Measurements from ENCODE around the gene MACF1.

Gene MACF1

DNA sequence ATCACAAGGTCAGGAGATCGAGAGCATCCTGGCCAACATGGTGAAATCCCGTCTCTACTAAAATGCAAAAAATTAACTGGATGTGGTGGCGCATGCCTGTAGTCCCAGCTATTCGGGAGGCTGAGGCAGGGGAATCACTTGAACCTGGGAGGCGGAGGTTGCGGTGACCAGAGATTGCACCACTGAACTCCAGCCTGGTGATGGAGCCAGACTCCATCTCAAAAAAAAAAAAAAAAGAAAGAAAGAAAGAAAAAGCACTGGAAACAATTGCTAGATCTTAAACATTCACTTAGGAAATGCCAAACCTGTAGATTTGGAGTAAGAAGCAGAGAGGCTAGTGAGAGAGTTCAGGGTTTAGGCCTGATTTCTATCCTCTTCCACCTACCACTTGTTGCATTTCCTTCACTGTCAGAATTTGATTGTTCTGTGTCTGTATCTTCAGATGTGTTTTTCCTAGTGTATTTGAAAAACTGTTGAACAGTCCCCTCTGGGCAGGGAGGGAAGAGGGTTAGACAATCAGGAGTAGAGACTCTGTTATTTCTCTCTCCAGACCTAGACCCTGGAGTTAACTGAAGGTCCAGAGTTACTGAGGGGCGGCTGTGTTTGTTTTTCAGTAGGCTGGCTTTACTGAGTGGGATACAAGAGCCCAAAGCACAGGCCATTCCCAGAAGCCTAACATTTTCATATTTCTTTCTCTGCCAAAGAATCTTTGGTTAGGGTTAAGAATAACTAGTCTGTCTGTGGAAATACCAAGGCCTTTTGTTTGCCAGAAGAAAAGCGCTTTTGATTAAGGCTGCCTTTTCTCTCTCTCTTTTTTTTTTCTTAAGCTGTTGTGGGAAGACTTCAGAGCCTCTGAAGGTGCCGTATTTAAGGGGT is 31.1 kb upstream of the MACF1 start:
- no peak overlapping the region for H3K14ac ChIP-seq (ENCODE audit: low read length)

DNA sequence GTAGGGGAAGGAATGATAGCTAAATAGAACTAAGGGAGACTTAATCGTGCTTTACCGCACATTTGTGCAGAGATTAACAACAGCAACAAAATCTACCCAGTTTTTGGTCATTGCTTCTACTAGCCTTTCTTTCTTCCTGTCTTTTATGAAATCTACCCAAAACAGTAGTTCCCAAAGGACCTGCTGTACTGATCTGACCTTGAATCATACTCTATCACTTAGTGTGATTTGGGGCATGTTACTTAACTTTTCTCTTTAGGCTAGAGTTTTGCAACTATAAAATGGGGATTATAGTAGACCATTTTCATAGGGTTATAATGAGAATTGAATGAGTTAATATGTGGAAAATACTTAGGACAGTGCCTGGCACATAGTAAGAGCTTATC is 30.5 kb upstream of the MACF1 start:
- H3K9ac ChIP-seq (ENCODE audit: low read length), result no peak overlapping the region
- peak overlapping the region; percentile 82 for H3K27ac ChIP-seq (ENCODE audit: low read depth, low read length)
- no peaks in the 10 kb centered on the region for H3K27me3 ChIP-seq (ENCODE audit: insufficient read depth, low read length)
- no peak overlapping the region for H3K4me2 ChIP-seq (ENCODE audit: low read length)
- no peak for DNase-seq
- no peak overlapping the region for H3K4me3 ChIP-seq (ENCODE audit: low read depth, low read length)
- H3K79me2 ChIP-seq (ENCODE audit: control insufficient read depth, insufficient read depth, low read length, poor library complexity), result peaks cover 9% of the 10 kb centered on the region
- H2BK120ac ChIP-seq (ENCODE audit: insufficient read depth, low read length, poor library complexity), result peak overlapping the region; percentile 46
- no peak overlapping the region for H2BK12ac ChIP-seq (ENCODE audit: low read length)
- peaks cover 22% of the 10 kb centered on the region for H3K79me1 ChIP-seq (ENCODE audit: low read length)
- no peak overlapping the region for H4K8ac ChIP-seq (ENCODE audit: low read depth, low read length)
- no peaks in the 10 kb centered on the region for H3K9me3 ChIP-seq (ENCODE audit: insufficient read depth, low read depth, low read length)
- no peak overlapping the region for H3K4ac ChIP-seq (ENCODE audit: low read depth, low read length)
- H3K4me1 ChIP-seq (ENCODE audit: control insufficient read depth in 1 of 2, insufficient read depth in 2 of 2, low read length in 2 of 2), result peaks cover 17 to 26% of the 10 kb centered on the region in 2 experiments
- no peak overlapping the region for H3K14ac ChIP-seq (ENCODE audit: low read length)
- H2AK5ac ChIP-seq (ENCODE audit: low read length), result no peak overlapping the region
- no peak overlapping the region for H4K12ac ChIP-seq (ENCODE audit: low read depth, low read length)
- H3K36me3 ChIP-seq (ENCODE audit: control insufficient read depth in 1 of 2, insufficient read depth in 2 of 2, low read length in 2 of 2), result no peaks in the 10 kb centered on the region
- H3K23ac ChIP-seq (ENCODE audit: low read length), result no peak overlapping the region
- no peak overlapping the region for H2AFZ ChIP-seq (ENCODE audit: insufficient read depth, low read length, poor library complexity)
- H3K18ac ChIP-seq (ENCODE audit: low read length), result no peak overlapping the region
- no peak overlapping the region for H4K91ac ChIP-seq (ENCODE audit: low read depth, low read length)
- no CpG with 5 or more reads among the region's 2 CpGs for WGBS (ENCODE audit: extremely low coverage, insufficient coverage, insufficient read length)
- H2BK5ac ChIP-seq (ENCODE audit: low read depth, low read length, poor library complexity), result no peak overlapping the region

More for the DNA sequence above, 31.1 kb upstream of the MACF1 start:
- H3K18ac ChIP-seq (ENCODE audit: low read length), result no peak overlapping the region
- no peak overlapping the region for H2BK5ac ChIP-seq (ENCODE audit: low read depth, low read length, poor library complexity)
- H3K9me3 ChIP-seq (ENCODE audit: insufficient read depth, low read depth, low read length), result no peaks in the 10 kb centered on the region
- H3K27me3 ChIP-seq (ENCODE audit: insufficient read depth, low read length), result no peaks in the 10 kb centered on the region
- no peak overlapping the region for H3K4me3 ChIP-seq (ENCODE audit: low read depth, low read length)
- no peaks in the 10 kb centered on the region for H3K36me3 ChIP-seq (ENCODE audit: control insufficient read depth in 1 of 2, insufficient read depth in 2 of 2, low read length in 2 of 2)
- no peak overlapping the region for H4K91ac ChIP-seq (ENCODE audit: low read depth, low read length)
- no peak overlapping the region for H2BK12ac ChIP-seq (ENCODE audit: low read length)
- no peak overlapping the region for H3K23ac ChIP-seq (ENCODE audit: low read length)
- peak overlapping the region; percentile 48 for H2BK120ac ChIP-seq (ENCODE audit: insufficient read depth, low read length, poor library complexity)
- H4K12ac ChIP-seq (ENCODE audit: low read depth, low read length), result no peak overlapping the region
- peaks cover 10% of the 10 kb centered on the region for H3K79me2 ChIP-seq (ENCODE audit: control insufficient read depth, insufficient read depth, low read length, poor library complexity)
- H3K4me2 ChIP-seq (ENCODE audit: low read length), result no peak overlapping the region
- no peak overlapping the region for H3K9ac ChIP-seq (ENCODE audit: low read length)
- peaks cover 22% of the 10 kb centered on the region for H3K79me1 ChIP-seq (ENCODE audit: low read length)
- H4K8ac ChIP-seq (ENCODE audit: low read depth, low read length), result no peak overlapping the region
- no peak overlapping the region for H2AFZ ChIP-seq (ENCODE audit: insufficient read depth, low read length, poor library complexity)
- peak overlapping the region; percentile 64 for H3K4ac ChIP-seq (ENCODE audit: low read depth, low read length)
- WGBS (ENCODE audit: extremely low coverage, insufficient coverage, insufficient read length), result no CpG with 5 or more reads among the region's 9 CpGs
- H2AK5ac ChIP-seq (ENCODE audit: low read length), result no peak overlapping the region
- DNase-seq, result no peak
- peaks cover 14 to 23% of the 10 kb centered on the region in 2 experiments for H3K4me1 ChIP-seq (ENCODE audit: control insufficient read depth in 1 of 2, insufficient read depth in 2 of 2, low read length in 2 of 2)
- H3K27ac ChIP-seq (ENCODE audit: low read depth, low read length), result peak overlapping the region; percentile 82

GRCh38 chr1:39174390-39175081 is 30.0 kb upstream of the MACF1 start:
- Histone ChIP-seq H3K79me1 (ENCODE audit: low read length) (peaks cover 22% of the 10 kb centered on the region), H2AK5ac (ENCODE audit: low read length) (no peak overlapping the region), H3K18ac (ENCODE audit: low read length) (no peak overlapping the region), H2AFZ (ENCODE audit: insufficient read depth, low read length, poor library complexity) (no peak overlapping the region), H3K4me2 (ENCODE audit: low read length) (peak overlapping the region; percentile 8), H2BK120ac (ENCODE audit: insufficient read depth, low read length, poor library complexity) (peak overlapping the region; percentile 58), H3K4me3 (ENCODE audit: low read depth, low read length) (no peak overlapping the region), H3K14ac (ENCODE audit: low read length) (no peak overlapping the region), H3K23ac (ENCODE audit: low read length) (no peak overlapping the region), H3K9me3 (ENCODE audit: insufficient read depth, low read depth, low read length) (no peaks in the 10 kb centered on the region), H3K9ac (ENCODE audit: low read length) (no peak overlapping the region), H3K36me3 (ENCODE audit: control insufficient read depth in 1 of 2, insufficient read depth in 2 of 2, low read length in 2 of 2) (no peaks in the 10 kb centered on the region), H4K8ac (ENCODE audit: low read depth, low read length) (peak overlapping the region; percentile 38), H3K27me3 (ENCODE audit: insufficient read depth, low read length) (no peaks in the 10 kb centered on the region), H3K79me2 (ENCODE audit: control insufficient read depth, insufficient read depth, low read length, poor library complexity) (peaks cover 5% of the 10 kb centered on the region), H3K4me1 (ENCODE audit: control insufficient read depth in 1 of 2, insufficient read depth in 2 of 2, low read length in 2 of 2) (peaks cover 19 to 28% of the 10 kb centered on the region in 2 experiments), H4K91ac (ENCODE audit: low read depth, low read length) (peak overlapping the region; percentile 37), H3K4ac (ENCODE audit: low read depth, low read length) (peak overlapping the region; percentile 55), H2BK12ac (ENCODE audit: low read length) (no peak overlapping the region), H3K27ac (ENCODE audit: low read depth, low read length) (peak overlapping the region; percentile 82), H2BK5ac (ENCODE audit: low read depth, low read length, poor library complexity) (peak overlapping the region; percentile 52), H4K12ac (ENCODE audit: low read depth, low read length) (no peak overlapping the region)
- no CpG with 5 or more reads among the region's 5 CpGs for WGBS (ENCODE audit: extremely low coverage, insufficient coverage, insufficient read length)
- DNase-seq, result no peak

GRCh38 chr1:39177706-39178105 is 26.8 kb upstream of the MACF1 start:
- Histone ChIP-seq H2AFZ (ENCODE audit: insufficient read depth, low read length, poor library complexity) (no peak overlapping the region), H2BK12ac (ENCODE audit: low read length) (peak overlapping the region; percentile 55), H3K79me1 (ENCODE audit: low read length) (peaks cover 25% of the 10 kb centered on the region), H3K27me3 (ENCODE audit: insufficient read depth, low read length) (no peaks in the 10 kb centered on the region), H3K4me1 (ENCODE audit: control insufficient read depth in 1 of 2, insufficient read depth in 2 of 2, low read length in 2 of 2) (peaks cover 18 to 20% of the 10 kb centered on the region in 2 experiments), H2AK5ac (ENCODE audit: low read length) (no peak overlapping the region), H4K8ac (ENCODE audit: low read depth, low read length) (no peak overlapping the region), H3K27ac (ENCODE audit: low read depth, low read length) (peak overlapping the region; percentile 93), H2BK120ac (ENCODE audit: insufficient read depth, low read length, poor library complexity) (peak overlapping the region; percentile 29), H3K14ac (ENCODE audit: low read length) (peak overlapping the region; percentile 44), H3K9me3 (ENCODE audit: insufficient read depth, low read depth, low read length) (no peaks in the 10 kb centered on the region), H3K9ac (ENCODE audit: low read length) (no peak overlapping the region), H3K4ac (ENCODE audit: low read depth, low read length) (no peak overlapping the region), H3K79me2 (ENCODE audit: control insufficient read depth, insufficient read depth, low read length, poor library complexity) (peaks cover 5% of the 10 kb centered on the region), H4K12ac (ENCODE audit: low read depth, low read length) (no peak overlapping the region), H3K23ac (ENCODE audit: low read length) (no peak overlapping the region), H3K4me2 (ENCODE audit: low read length) (peak overlapping the region; percentile 26), H3K18ac (ENCODE audit: low read length) (no peak overlapping the region), H3K4me3 (ENCODE audit: low read depth, low read length) (no peak overlapping the region), H2BK5ac (ENCODE audit: low read depth, low read length, poor library complexity) (peak overlapping the region; percentile 72), H3K36me3 (ENCODE audit: control insufficient read depth in 1 of 2, insufficient read depth in 2 of 2, low read length in 2 of 2) (no peaks in the 10 kb centered on the region), H4K91ac (ENCODE audit: low read depth, low read length) (peak overlapping the region; percentile 24)
- DNase-seq, result peak in 1 of 2 donors; percentile 44
- whole genome bisulfite sequencing (ENCODE audit: extremely low coverage, insufficient coverage, insufficient read length), result no CpG with 5 or more reads among the region's 3 CpGs
